GM23338 (cell line): Measurements from ENCODE around the gene C22orf23. TPM values are rescaled to one million over a fixed set of nuclear protein-coding genes. Genes with fewer than 3 reads are reported as not detected.

Source experiments
- ATAC-seq: fragments of 200-7000 bp; cut with Tn5 transposase; 3 replicates; pipeline ENCODE4 v1.9.1; 2020
- DNase-seq: peaks from one replicate; pipeline ENCODE4 v3.0.0-alpha.2; 2015; ENCODE audit warnings: low spot score
- H2AFZ ChIP-seq: fragments of 200-600 bp; sonication (generic); 2 replicates; pipeline ENCODE4 v1.8.0; 2016; ENCODE audit warnings: antibody characterized with exemption, mild to moderate bottlenecking, moderate library complexity
- H3F3A ChIP-seq: fragments of 200-600 bp; sonication (generic); replicated peaks from 2 replicates; pipeline ENCODE4 v1.8.0; 2017; ENCODE audit warnings: antibody characterized with exemption, mixed run types, low read depth
- H3K27ac ChIP-seq: fragments of 200-600 bp; sonication (generic); 2 replicates; pipeline ENCODE4 v1.6.1; 2016; ENCODE audit warnings: low read depth
- H3K27me3 ChIP-seq: fragments of 200-600 bp; sonication (generic); 2 replicates; pipeline ENCODE4 v1.8.0; 2016; ENCODE audit warnings: mild to moderate bottlenecking, mixed run types, moderate library complexity; ENCODE audit not compliant: insufficient read depth
- H3K36me3 ChIP-seq: fragments of 200-600 bp; sonication (generic); 2 replicates; pipeline ENCODE4 v1.8.0; 2016; ENCODE audit warnings: mild to moderate bottlenecking; ENCODE audit not compliant: insufficient read depth
- H3K4me1 ChIP-seq: fragments of 200-600 bp; sonication (generic); 2 replicates; pipeline ENCODE4 v1.8.0; 2016; ENCODE audit warnings: mild to moderate bottlenecking, moderate library complexity; ENCODE audit not compliant: insufficient read depth
- H3K4me2 ChIP-seq: fragments of 200-600 bp; sonication (generic); 2 replicates; pipeline ENCODE4 v1.7.1; 2017; ENCODE audit warnings: mixed run types
- H3K4me3 ChIP-seq: fragments of 200-600 bp; sonication (generic); 2 replicates; pipeline ENCODE4 v1.6.1; 2016; ENCODE audit warnings: mixed run types
- H3K79me2 ChIP-seq: fragments of 200-600 bp; sonication (generic); replicated peaks from 2 replicates; pipeline ENCODE4 v1.8.0; 2017; ENCODE audit warnings: mild to moderate bottlenecking; ENCODE audit not compliant: insufficient read depth
- H3K9me2 ChIP-seq: fragments of 200-600 bp; sonication (generic); 2 replicates; pipeline ENCODE4 v1.8.0; 2017; ENCODE audit not compliant: insufficient read depth
- H4K20me1 ChIP-seq: fragments of 200-600 bp; sonication (generic); replicated peaks from 2 replicates; pipeline ENCODE4 v1.8.0; 2017; ENCODE audit warnings: mild to moderate bottlenecking; ENCODE audit not compliant: insufficient read depth
- H3K27ac Mint-ChIP-seq: 2 replicates; pipeline ENCODE4 v1.8.0; 2020; ENCODE audit warnings: inconsistent platforms, mild to moderate bottlenecking, moderate library complexity, mixed read lengths
- H3K27me3 Mint-ChIP-seq: 3 replicates; pipeline ENCODE4 v1.8.0; 2022; ENCODE audit warnings: low read depth, mild to moderate bottlenecking, moderate library complexity, mixed read lengths, inconsistent platforms; ENCODE audit not compliant: insufficient read depth, poor library complexity
- H3K36me3 Mint-ChIP-seq: 3 replicates; pipeline ENCODE4 v1.8.0; 2021; ENCODE audit warnings: low read depth, mild to moderate bottlenecking, inconsistent platforms, moderate library complexity, mixed read lengths
- H3K4me1 Mint-ChIP-seq: 3 replicates; pipeline ENCODE4 v1.8.0; 2020; ENCODE audit warnings: mild to moderate bottlenecking, inconsistent platforms, mixed read lengths
- H3K4me3 Mint-ChIP-seq: 3 replicates; pipeline ENCODE4 v1.8.0; 2021; ENCODE audit warnings: moderate library complexity, mild to moderate bottlenecking, inconsistent platforms, mixed read lengths
- H3K9me3 Mint-ChIP-seq: 3 replicates; pipeline ENCODE4 v1.8.0; 2020; ENCODE audit warnings: moderate library complexity, mild to moderate bottlenecking, inconsistent platforms, mixed read lengths
- CREB1 ChIP-seq: fragments of 250-450 bp; sonication (Bioruptor Pico); IDR thresholded peaks from 2 replicates; pipeline ENCODE4 v1.5.0; 2020; ENCODE audit warnings: low read depth, mild to moderate bottlenecking, moderate library complexity
- EZH2 ChIP-seq: fragments of 200-600 bp; sonication (generic); IDR thresholded peaks from one replicate; pipeline ENCODE4 v1.8.0; 2017; ENCODE audit warnings: antibody characterized with exemption, mild to moderate bottlenecking, low read depth; ENCODE audit not compliant: unreplicated experiment
- REST ChIP-seq: IDR thresholded peaks from one replicate; pipeline ENCODE4 v1.6.1; 2018; ENCODE audit warnings: antibody characterized with exemption; ENCODE audit not compliant: unreplicated experiment
- ZNF462 ChIP-seq: fragments of 250-450 bp; sonication (Bioruptor Pico); IDR thresholded peaks from 2 replicates; pipeline ENCODE4 v1.5.0; 2020; ENCODE audit warnings: mild to moderate bottlenecking, moderate library complexity
- polyA plus RNA-seq: library from polyadenylated mRNA; unstranded; fragments of >200 nt; fragmentation: Nextera tagmentation; extraction: Ambion mirVana; gene quantifications from 2 replicates; pipeline ENCODE4 v1.2.1, GENCODE V29; 2016
- total RNA-seq: library from RNA; depleted of rRNA; stranded (reverse); fragments of >200 nt; shearing (Covaris generic); gene quantifications from 2 replicates; pipeline ENCODE4 v1.2.3, GENCODE V29; 2014

Gene C22orf23
- total and polyA plus RNA-seq, 2 experiments from 2014 or later: 0.38 TPM; not detected in 1

DNA sequence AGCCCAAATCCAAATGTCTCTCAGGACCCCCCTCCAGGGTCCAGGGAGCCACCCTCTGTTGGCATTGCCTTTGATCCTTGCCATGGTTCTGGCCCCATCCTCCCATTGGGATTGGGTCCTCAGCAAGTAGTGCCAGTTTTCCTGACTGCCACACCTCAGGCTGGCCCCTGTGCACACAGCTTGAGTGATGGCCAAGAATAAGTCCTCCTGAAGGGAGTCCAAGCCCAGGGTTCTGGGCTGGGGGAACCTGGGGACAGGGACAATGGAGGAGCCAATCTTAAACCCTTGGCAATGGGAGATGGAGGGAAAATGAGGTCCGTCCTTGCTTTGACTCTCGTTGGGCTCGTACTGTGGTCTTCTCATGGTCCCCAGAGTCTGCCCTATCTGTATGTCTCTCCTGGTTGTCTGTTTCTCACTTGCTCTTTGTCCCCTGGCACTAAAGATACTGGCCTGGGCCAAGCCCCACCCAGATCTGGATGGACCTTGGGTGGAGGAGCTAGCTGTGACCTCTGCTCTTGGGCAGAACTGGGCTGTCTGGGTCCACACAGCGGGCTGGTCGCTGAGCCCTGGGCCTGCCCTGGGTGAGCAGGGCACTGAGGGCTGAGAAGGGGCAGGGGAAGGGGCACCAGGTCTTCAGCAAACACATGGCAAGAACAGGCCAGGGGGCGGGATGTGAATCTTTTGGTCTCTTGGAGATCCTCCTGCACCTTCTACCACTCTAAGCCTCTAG is 28.0 kb upstream of the C22orf23 start:
- no peak overlapping the region for H3K27ac ChIP-seq
- H3K79me2 ChIP-seq: no peaks in the 10 kb centered on the region
- no peak overlapping the region for H3K4me2 ChIP-seq
- H3K36me3 ChIP-seq: no peaks in the 10 kb centered on the region
- TF ChIP-seq ZNF462 (CRISPR knock-in tag) (no peak), REST (no peak), CREB1 (CRISPR knock-in tag) (no peak), EZH2 (no peak)
- H3F3A ChIP-seq: no peaks in the 10 kb centered on the region
- H3K27me3 ChIP-seq: peaks cover 25% of the 10 kb centered on the region
- Mint-ChIP-seq H3K9me3 (no peaks in the 10 kb centered on the region), H3K27me3 (peaks cover 29% of the 10 kb centered on the region), H3K27ac (no peak overlapping the region), H3K4me1 (peaks cover 28% of the 10 kb centered on the region), H3K4me3 (no peak overlapping the region), H3K36me3 (no peaks in the 10 kb centered on the region)
- ATAC-seq: no peak
- no peak for DNase-seq
- no peak overlapping the region for H3K4me3 ChIP-seq
- H3K9me2 ChIP-seq: no peaks in the 10 kb centered on the region
- no peaks in the 10 kb centered on the region; the same call in 1 of the 2 replicates for H4K20me1 ChIP-seq
- H2AFZ ChIP-seq: no peak overlapping the region
- peaks cover 10% of the 10 kb centered on the region for H3K4me1 ChIP-seq
